Cortex of kidney (tissue), 1 donor: Measurements from ENCODE around the gene MT2A.

Experiments used
- DNase-seq: peaks from one replicate; lab custom pipeline; 2025; lab: John Stamatoyannopoulos, UW

MT2A gene

GRCh38 chr16:56600398-56600999, 7.9 kb upstream of the MT2A start:
- DNase-seq, result no peak

- DNase-seq, result no peak
These were observed 7.1 kb upstream of the MT2A start for GRCh38 chr16:56601325-56601724.

GRCh38 chr16:56603589-56603988, 4.8 kb upstream of the MT2A start:
- DNase-seq, result no peak

- DNase-seq, result no peak
These were observed 3.4 kb upstream of the MT2A start for GRCh38 chr16:56604966-56605365.

- DNase-seq, result no peak
These were observed 2.9 kb upstream of the MT2A start for GRCh38 chr16:56605475-56605874.

GRCh38 chr16:56606071-56606475, 2.3 kb upstream of the MT2A start:
- DNase-seq, result no peak

- no peak for DNase-seq
These were observed 1.8 kb upstream of the MT2A start for GRCh38 chr16:56606476-56607108.

GRCh38 chr16:56607109-56607618, 1.2 kb upstream of the MT2A start:
- no peak for DNase-seq

GRCh38 chr16:56607675-56608042, 725 bp upstream of the MT2A start:
- no peak for DNase-seq

- DNase-seq, result no peak
These were observed 585 bp downstream of the MT2A start for GRCh38 chr16:56608876-56609462.

- DNase-seq, result no peak
These were observed 1.1 kb downstream of the MT2A start for GRCh38 chr16:56609463-56609921.

- no peak for DNase-seq
These were observed 1.7 kb downstream of the MT2A start for GRCh38 chr16:56610017-56610608.

- no peak for DNase-seq
These were observed 2.3 kb downstream of the MT2A start for GRCh38 chr16:56610609-56611111.

GRCh38 chr16:56611281-56611833, 3.0 kb downstream of the MT2A start:
- no peak for DNase-seq

GRCh38 chr16:56613706-56614105, 5.3 kb downstream of the MT2A start:
- DNase-seq, result no peak

GRCh38 chr16:56614549-56614991, 6.2 kb downstream of the MT2A start:
- DNase-seq, result no peak

- DNase-seq, result no peak
These were observed 7.0 kb downstream of the MT2A start for GRCh38 chr16:56615353-56615752.

- DNase-seq, result no peak
These were observed 8.3 kb downstream of the MT2A start for GRCh38 chr16:56616608-56617211.

GRCh38 chr16:56617212-56618085, 9.1 kb downstream of the MT2A start:
- DNase-seq, result no peak

- DNase-seq, result no peak
These were observed 9.8 kb downstream of the MT2A start for GRCh38 chr16:56618138-56618537.

- DNase-seq, result no peak
These were observed 12.0 kb downstream of the MT2A start for GRCh38 chr16:56620339-56620897.
